Measurements from ENCODE around the gene KYAT1. TPM values are rescaled to one million over a fixed set of nuclear protein-coding genes. Genes with fewer than 3 reads are reported as not detected.
A peak's percentile ranks its signal among the peaks of the same experiment; 100 is the strongest.

KYAT1 gene
- total RNA-seq, 1 donor from 2014 or later, result 12.1 TPM

DNA sequence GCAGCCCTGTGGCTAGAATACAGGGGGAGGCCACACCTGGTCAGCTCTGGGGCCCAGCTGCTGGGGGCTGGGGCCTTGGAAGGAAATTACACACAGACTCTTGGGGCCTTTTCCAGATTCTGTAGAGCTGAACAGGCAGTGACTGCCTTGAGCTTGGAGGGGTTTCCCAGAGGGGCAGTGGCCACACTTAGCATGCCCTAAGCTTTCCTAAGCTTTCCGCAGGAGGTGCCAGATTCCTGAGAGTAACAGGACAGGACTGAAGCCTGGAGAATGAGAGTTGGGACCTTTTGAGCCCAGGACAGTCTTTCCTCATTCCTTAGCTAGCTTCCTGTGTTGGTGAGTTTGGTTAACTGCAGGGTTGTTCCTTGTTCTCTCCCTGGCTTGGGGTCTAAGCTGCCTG, 93.3 kb downstream of the KYAT1 start:
- no peaks in the 10 kb centered on the region for H3K9me3 ChIP-seq (replicated peaks)
- intact Hi-C loops (cut with micrococcal nuclease), result no loop called here
- DNase-seq, result no peak
- peaks cover 43% of the 10 kb centered on the region for H3K36me3 ChIP-seq
- H3K27me3 ChIP-seq (ENCODE audit: low read depth), result no peaks in the 10 kb centered on the region
- H3K4me3 ChIP-seq, result peak overlapping the region; percentile 100
- H3K27ac ChIP-seq (replicated peaks), result no peak overlapping the region
- H3K4me1 ChIP-seq, result peaks cover 21% of the 10 kb centered on the region
- TF ChIP-seq, protein P1, sequence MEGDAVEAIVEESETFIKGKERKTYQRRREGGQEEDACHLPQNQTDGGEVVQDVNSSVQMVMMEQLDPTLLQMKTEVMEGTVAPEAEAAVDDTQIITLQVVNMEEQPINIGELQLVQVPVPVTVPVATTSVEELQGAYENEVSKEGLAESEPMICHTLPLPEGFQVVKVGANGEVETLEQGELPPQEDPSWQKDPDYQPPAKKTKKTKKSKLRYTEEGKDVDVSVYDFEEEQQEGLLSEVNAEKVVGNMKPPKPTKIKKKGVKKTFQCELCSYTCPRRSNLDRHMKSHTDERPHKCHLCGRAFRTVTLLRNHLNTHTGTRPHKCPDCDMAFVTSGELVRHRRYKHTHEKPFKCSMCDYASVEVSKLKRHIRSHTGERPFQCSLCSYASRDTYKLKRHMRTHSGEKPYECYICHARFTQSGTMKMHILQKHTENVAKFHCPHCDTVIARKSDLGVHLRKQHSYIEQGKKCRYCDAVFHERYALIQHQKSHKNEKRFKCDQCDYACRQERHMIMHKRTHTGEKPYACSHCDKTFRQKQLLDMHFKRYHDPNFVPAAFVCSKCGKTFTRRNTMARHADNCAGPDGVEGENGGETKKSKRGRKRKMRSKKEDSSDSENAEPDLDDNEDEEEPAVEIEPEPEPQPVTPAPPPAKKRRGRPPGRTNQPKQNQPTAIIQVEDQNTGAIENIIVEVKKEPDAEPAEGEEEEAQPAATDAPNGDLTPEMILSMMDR (IDR thresholded peaks at IDR 0.05; ENCODE audit: borderline replicate concordance), result no peak

DNA sequence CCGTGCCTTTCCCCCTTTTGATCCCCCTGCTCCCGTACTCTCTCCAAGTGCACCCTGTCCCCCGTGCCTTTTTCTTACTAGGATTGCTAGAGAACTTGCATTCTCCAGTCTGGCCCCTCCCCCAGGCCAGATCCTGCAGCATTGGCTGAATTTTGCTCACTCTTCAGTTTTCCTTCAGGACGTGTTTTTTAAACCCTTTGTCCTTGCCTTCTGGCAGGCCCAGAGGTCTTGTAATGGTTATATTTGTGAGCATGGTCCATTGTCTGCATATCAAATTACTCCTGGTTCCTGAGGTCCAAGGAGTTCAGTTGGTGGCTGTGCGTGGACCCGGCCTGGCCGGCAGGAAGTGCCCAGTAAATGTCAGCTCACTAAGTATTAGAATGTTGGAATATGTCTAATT, 94.1 kb downstream of the KYAT1 start:
- Histone ChIP-seq H3K4me3 (peak overlapping the region; percentile 100), H3K27ac (replicated peaks) (peak overlapping the region; percentile 94), H3K27me3 (ENCODE audit: low read depth) (no peaks in the 10 kb centered on the region), H3K9me3 (replicated peaks) (no peaks in the 10 kb centered on the region), H3K4me1 (peaks cover 21% of the 10 kb centered on the region), H3K36me3 (peaks cover 35% of the 10 kb centered on the region)
- TF ChIP-seq, protein P1 (IDR thresholded peaks at IDR 0.05; ENCODE audit: borderline replicate concordance), result no peak
- intact Hi-C loops (cut with micrococcal nuclease), result no loop called here
- no peak for DNase-seq

DNA sequence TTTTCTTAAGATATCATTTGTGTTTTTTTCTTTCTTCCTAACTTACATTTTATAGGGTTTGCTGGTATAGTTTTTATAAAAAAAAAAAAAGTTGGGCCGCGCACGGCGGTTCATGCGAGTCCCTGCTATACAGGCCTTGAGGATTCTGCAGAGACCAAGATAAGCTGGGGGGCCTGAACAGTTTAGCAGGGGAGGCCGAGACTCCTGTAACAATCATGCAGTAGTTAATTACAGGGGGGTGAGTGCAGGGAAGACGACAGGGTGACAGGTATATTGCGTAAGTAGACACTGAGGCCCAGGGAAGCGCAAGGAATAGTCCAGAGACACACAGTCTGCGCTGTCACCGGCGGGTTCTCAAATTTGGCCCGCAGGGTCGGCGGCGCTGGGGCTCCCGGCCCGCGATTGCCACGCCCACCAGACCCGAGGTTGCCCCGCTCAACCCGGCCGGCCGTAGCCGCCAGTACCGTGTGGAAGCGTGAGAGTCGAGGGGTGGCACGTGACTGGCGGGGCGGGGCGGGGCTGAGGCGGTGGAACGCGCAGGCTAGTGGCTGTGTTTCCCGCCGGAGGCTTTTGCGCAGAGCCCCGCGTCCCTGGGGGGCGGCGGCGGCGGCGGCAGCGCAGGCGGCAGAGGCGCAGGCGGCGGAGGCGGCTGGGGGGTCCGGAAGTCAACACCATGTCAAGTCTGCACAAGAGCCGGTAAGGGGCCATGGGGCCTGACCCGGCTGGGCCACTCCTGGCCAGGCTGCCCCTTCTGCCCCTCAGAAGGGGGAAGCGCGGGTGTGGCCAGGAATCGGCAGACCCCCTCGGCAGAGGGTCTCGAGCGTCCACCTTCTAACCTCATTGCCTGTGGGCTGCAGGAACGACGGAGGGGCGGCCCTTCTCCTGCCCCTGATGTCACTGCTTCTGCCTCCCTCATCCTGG, 94.8 kb downstream of the KYAT1 start, which contains the start of gene TBC1D13:
TSS of gene TBC1D13 (plus strand) at position 573 of the 921 bp plus-strand sequence. CDS start at position 674, 101 bp downstream.
- peak; percentile 93 for DNase-seq
- intact Hi-C loops (cut with micrococcal nuclease), result no loop called here
- peak within 1 kb of the TSS; percentile 94 for H3K27ac ChIP-seq (replicated peaks)
- H3K27me3 ChIP-seq (ENCODE audit: low read depth), result no peaks in the 10 kb centered on the region
- TF ChIP-seq, protein P1 (IDR thresholded peaks at IDR 0.05; ENCODE audit: borderline replicate concordance), result no peak
- H3K36me3 ChIP-seq, result peaks cover 28% of the 10 kb centered on the region
- peak within 1 kb of the TSS; percentile 100 for H3K4me3 ChIP-seq
- H3K4me1 ChIP-seq, result peaks cover 21% of the 10 kb centered on the region
- H3K9me3 ChIP-seq (replicated peaks), result no peaks in the 10 kb centered on the region

DNA sequence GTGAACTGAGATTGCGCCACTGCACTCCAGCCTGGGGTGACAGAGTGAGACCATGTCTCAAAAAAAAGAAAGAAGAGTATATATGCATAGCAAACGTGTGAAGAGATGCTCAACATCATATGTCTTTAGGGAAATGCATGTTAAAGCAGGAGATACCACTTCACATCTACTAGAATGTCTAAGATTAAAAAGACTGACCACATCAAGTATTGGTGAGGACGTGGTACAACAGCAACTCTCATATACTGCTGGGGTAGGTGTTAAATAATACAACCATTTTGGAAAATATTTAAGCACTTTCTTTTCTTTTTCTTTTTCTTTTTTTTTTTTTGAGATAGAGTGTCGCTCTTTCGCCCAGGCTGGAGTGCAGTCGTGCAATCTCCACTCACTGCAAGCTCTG, 96.3 kb downstream of the KYAT1 start:
- DNase-seq, result no peak

More for the DNA sequence above, 96.3 kb downstream of the KYAT1 start:
- intact Hi-C loops (cut with micrococcal nuclease), result no loop called here
- H3K36me3 ChIP-seq, result peaks cover 14% of the 10 kb centered on the region
- peaks cover 21% of the 10 kb centered on the region for H3K4me1 ChIP-seq
- TF ChIP-seq, protein P1 (IDR thresholded peaks at IDR 0.05; ENCODE audit: borderline replicate concordance), result no peak
- H3K27ac ChIP-seq (replicated peaks), result no peak overlapping the region
- H3K4me3 ChIP-seq, result no peak overlapping the region
- H3K27me3 ChIP-seq (ENCODE audit: low read depth), result no peaks in the 10 kb centered on the region
- H3K9me3 ChIP-seq (replicated peaks), result peaks cover 6% of the 10 kb centered on the region

Other genes starting within 250 kb of the KYAT1 start
- 32.7 TPM for gene DYNC2I2, start 225.1 kb downstream of the KYAT1 start, total RNA-seq
- gene SET, start 192.7 kb downstream of the KYAT1 start, total RNA-seq, result 168 TPM
- 6.3 TPM for gene PKN3, start 179.4 kb downstream of the KYAT1 start, total RNA-seq
- 6.3 TPM for gene ZDHHC12, start 157.8 kb downstream of the KYAT1 start, total RNA-seq
- 61.6 TPM for gene ZER1, start 110.0 kb downstream of the KYAT1 start, total RNA-seq
- 17.9 TPM for gene TBC1D13, start 94.7 kb downstream of the KYAT1 start, total RNA-seq
- 75.3 TPM for gene ENDOG, start 63.5 kb downstream of the KYAT1 start, total RNA-seq
- gene SPOUT1, start 52.2 kb downstream of the KYAT1 start, total RNA-seq, result 17.5 TPM
- 19.8 TPM for gene LRRC8A, start 183 bp upstream of the KYAT1 start, total RNA-seq
- gene PHYHD1, start 39.0 kb upstream of the KYAT1 start, total RNA-seq, result 20.3 TPM
- gene DOLK, start 65.7 kb upstream of the KYAT1 start, total RNA-seq, result 8.4 TPM
- 15.9 TPM for gene NUP188, start 65.7 kb upstream of the KYAT1 start, total RNA-seq
- 33.9 TPM for gene SH3GLB2, start 146.4 kb upstream of the KYAT1 start, total RNA-seq
- 35.6 TPM for gene MIGA2, start 154.7 kb upstream of the KYAT1 start, total RNA-seq
- gene DOLPP1, start 199.2 kb upstream of the KYAT1 start, total RNA-seq, result 9.4 TPM
- gene CRAT, start 228.8 kb upstream of the KYAT1 start, total RNA-seq, result 85.3 TPM
- gene PTPA, start 229.5 kb upstream of the KYAT1 start, total RNA-seq, result 162 TPM

Data from left ventricle myocardium inferior (tissue), 1 donor.